K562 (cell line): Measurements from ENCODE around the gene BRPF1. TPM values are rescaled to one million over a fixed set of nuclear protein-coding genes. Genes with fewer than 3 reads are reported as not detected.

ENCODE experiments used
- CBX8 ChIP-seq: fragments of 200-600 bp; sonication (generic); IDR thresholded peaks from 2 replicates; pipeline ENCODE4 v1.6.1; 2012; ENCODE audit warnings: borderline replicate concordance, mixed run types, low read depth, mild to moderate bottlenecking, moderate library complexity, mixed read lengths, low read length, control low read depth, inconsistent platforms; ENCODE audit not compliant: poor library complexity, severe bottlenecking; ENCODE audit errors: extremely low read depth
- CHD2 ChIP-seq: IDR thresholded peaks from 2 replicates; pipeline ENCODE4 v1.6.1; 2011; ENCODE audit warnings: low read depth, low read length
- CSDE1 ChIP-seq, 2 experiments: fragments of 450-650 bp; IDR thresholded peaks; 2 replicates each; pipeline ENCODE4 v1.6.1; 2016; ENCODE audit warnings: mild to moderate bottlenecking in 1 of 2
- EGR1 ChIP-seq: fragments of 450-650 bp; conservative IDR thresholded peaks from 2 replicates; pipeline ENCODE4 v1.6.1; 2017; ENCODE audit warnings: mild to moderate bottlenecking
- FOXA1 ChIP-seq: fragments of 450-650 bp; IDR thresholded peaks from 2 replicates; pipeline ENCODE4 v1.6.1; 2016; ENCODE audit warnings: mild to moderate bottlenecking, borderline replicate concordance
- MIER1 ChIP-seq: fragments of 450-650 bp; IDR thresholded peaks from 2 replicates; pipeline ENCODE4 v1.6.1; 2016; ENCODE audit warnings: antibody characterized with exemption, mild to moderate bottlenecking, low read depth
- MNT ChIP-seq, 2 experiments: fragments of 450-650 bp; conservative IDR thresholded peaks; 2 replicates each; pipeline ENCODE4 v1.6.1; 2017; ENCODE audit warnings: mild to moderate bottlenecking in 2 of 2, moderate library complexity in 2 of 2
- NELFE ChIP-seq: IDR thresholded peaks from 2 replicates; pipeline ENCODE4 v1.6.1; 2011; ENCODE audit warnings: mild to moderate bottlenecking; ENCODE audit not compliant: insufficient read depth, insufficient read length
- NR2C1 ChIP-seq, 2 experiments: fragments of 450-650 bp; IDR thresholded peaks; 2 replicates each; pipeline ENCODE4 v1.6.1; 2017; ENCODE audit warnings: mild to moderate bottlenecking in 2 of 2, antibody characterized with exemption in 1 of 2, inconsistent platforms in 1 of 2, missing compliant biosample characterization in 1 of 2, missing genetic modification characterization in 1 of 2
- POU5F1 ChIP-seq: fragments of 150-350 bp; IDR thresholded peaks from 2 replicates; pipeline ENCODE4 v1.6.1; 2014; ENCODE audit warnings: borderline replicate concordance, low read length, low read depth, mild to moderate bottlenecking; ENCODE audit not compliant: partially characterized antibody
- RNF219 ChIP-seq: fragments of 250-450 bp; sonication (Bioruptor Pico); IDR thresholded peaks from 2 replicates; pipeline ENCODE4 v1.5.0; 2022; ENCODE audit warnings: mild to moderate bottlenecking
- SLC30A9 ChIP-seq: fragments of 250-450 bp; sonication (Bioruptor Pico); IDR thresholded peaks from 2 replicates; pipeline ENCODE4 v1.8.0; 2022; ENCODE audit warnings: mild to moderate bottlenecking, moderate library complexity
- SMAD1 ChIP-seq: fragments of 150-350 bp; IDR thresholded peaks from 2 replicates; pipeline ENCODE4 v1.6.1; 2014; ENCODE audit warnings: low read length, low read depth; ENCODE audit not compliant: partially characterized antibody
- TCF7 ChIP-seq: sonication (generic); IDR thresholded peaks from 2 replicates; pipeline ENCODE4 v1.6.1; 2016; ENCODE audit warnings: antibody characterized with exemption, borderline replicate concordance
- ZBTB1 ChIP-seq: sonication (generic); formaldehyde crosslinking; IDR thresholded peaks from 2 replicates; pipeline ENCODE4 v1.8.1; 2023; ENCODE audit warnings: missing genetic modification reagents, low read depth, mild to moderate bottlenecking, borderline replicate concordance
- ZFP91 ChIP-seq: sonication (generic); formaldehyde crosslinking; IDR thresholded peaks from 2 replicates; pipeline ENCODE4 v1.8.0; 2022; ENCODE audit warnings: mild to moderate bottlenecking, missing genetic modification reagents
- ZFX ChIP-seq: sonication (generic); formaldehyde crosslinking; IDR thresholded peaks from 2 replicates; pipeline ENCODE4 v1.8.0; 2022; ENCODE audit warnings: mild to moderate bottlenecking, missing genetic modification reagents, moderate library complexity
- ZNF212 ChIP-seq: fragments of 450-650 bp; formaldehyde crosslinking; IDR thresholded peaks from 2 replicates; pipeline ENCODE4 v1.4.0; 2020; ENCODE audit warnings: mild to moderate bottlenecking
- ZNF217 ChIP-seq: sonication (generic); formaldehyde crosslinking; IDR thresholded peaks from 2 replicates; pipeline ENCODE4 v1.8.0; 2022; ENCODE audit warnings: mild to moderate bottlenecking, missing genetic modification reagents
- ZNF239 ChIP-seq: fragments of 250-450 bp; sonication (Bioruptor Pico); IDR thresholded peaks from 2 replicates; pipeline ENCODE4 v1.4.0; 2020; ENCODE audit warnings: mild to moderate bottlenecking
- ZNF778 ChIP-seq: fragments of 450-650 bp; formaldehyde crosslinking; IDR thresholded peaks from 2 replicates; pipeline ENCODE4 v1.4.0; 2020; ENCODE audit warnings: mild to moderate bottlenecking, moderate library complexity
- ZNF780A ChIP-seq: fragments of 250-450 bp; sonication (Bioruptor Pico); IDR thresholded peaks from 2 replicates; pipeline ENCODE4 v1.5.0; 2021; ENCODE audit warnings: mild to moderate bottlenecking
- polyA plus RNA-seq, 8 experiments: library from polyadenylated mRNA; depleted of rRNA in 4 of 8; stranded (reverse) in 5 of 8; unstranded in 3 of 8; fragments of >200 nt; fragmentation: Nextera tagmentation in 2 of 8; fragmentation: Illumina TruSeq in 1 of 8; extraction: Ambion mirVana in 2 of 8; extraction: Trizol in 1 of 8; gene quantifications; 2 replicates each; pipeline versions ENCODE4 v1.2.1 to v1.2.3, GENCODE V29; 2011 to 2014; ENCODE audit warnings: inconsistent platforms in 1 of 8, missing spikeins in 1 of 8
- total RNA-seq, 7 experiments: library from RNA; depleted of rRNA in 6 of 7; stranded (reverse); fragments of >200 nt in 6 of 7; fragmentation: Illumina TruSeq in 2 of 7; extraction: Trizol in 2 of 7; gene quantifications; 2 replicates each; pipeline versions ENCODE4 v1.2.1 to v1.2.3, GENCODE V29; 2011 to 2021; ENCODE audit warnings: low replicate concordance in 1 of 7

Gene BRPF1
- total and polyA plus RNA-seq, 9 of the 15 experiments (the other 6 are each of a cell fraction or from before 2014, with no cell fraction given): 1.1 to 40.2 (median 23.5) TPM

GRCh38 chr3:9704347-9705322 lies 26.9 kb upstream of the BRPF1 start (continued):
- peak; percentile 88 for TF ChIP-seq ZBTB1 (CRISPR knock-in tag)
- TF ChIP-seq ZNF212: no peak
- TF ChIP-seq NR2C1 (IDR thresholded peaks at IDR 0.05): no peak
- TF ChIP-seq NR2C1 (tag; IDR thresholded peaks at IDR 0.05): no peak
- no peak for TF ChIP-seq CSDE1 (IDR thresholded peaks at IDR 0.05)
- TF ChIP-seq ZNF239: no peak
- no peak for TF ChIP-seq NELFE
- TF ChIP-seq RNF219 (CRISPR knock-in tag): no peak
- no peak for TF ChIP-seq CHD2
- no peak for TF ChIP-seq SMAD1
- no peak for TF ChIP-seq ZNF780A (CRISPR knock-in tag)
- peak; percentile 95 for TF ChIP-seq MIER1
- no peak for TF ChIP-seq ZNF778 (CRISPR knock-in tag)
- TF ChIP-seq MNT (conservative IDR thresholded peaks at IDR 0.05): peak in 1 of 2 experiments; percentile 76; a peak in 3 of 4 replicates
- no peak for TF ChIP-seq ZNF217 (CRISPR knock-in tag)
- no peak for TF ChIP-seq POU5F1
- TF ChIP-seq SLC30A9: no peak
- TF ChIP-seq TCF7: no peak
- no peak for TF ChIP-seq CBX8
- TF ChIP-seq ZFX (CRISPR knock-in tag): peak; percentile 47; the same call in 1 of the 2 replicates
- TF ChIP-seq ZFP91 (CRISPR knock-in tag): no peak
- TF ChIP-seq EGR1: peak; percentile 49
- no peak for TF ChIP-seq FOXA1
